COLO668 (cell line): ENCODE measurements around the gene ABHD8.
A peak's percentile ranks its signal among the peaks of the same experiment; 100 is the strongest.

ENCODE experiments used
- DNase-seq: peaks from one replicate; lab custom pipeline; 2025; ENCODE audit not compliant: unreplicated experiment; lab: John Stamatoyannopoulos, UW

ABHD8 gene

DNA sequence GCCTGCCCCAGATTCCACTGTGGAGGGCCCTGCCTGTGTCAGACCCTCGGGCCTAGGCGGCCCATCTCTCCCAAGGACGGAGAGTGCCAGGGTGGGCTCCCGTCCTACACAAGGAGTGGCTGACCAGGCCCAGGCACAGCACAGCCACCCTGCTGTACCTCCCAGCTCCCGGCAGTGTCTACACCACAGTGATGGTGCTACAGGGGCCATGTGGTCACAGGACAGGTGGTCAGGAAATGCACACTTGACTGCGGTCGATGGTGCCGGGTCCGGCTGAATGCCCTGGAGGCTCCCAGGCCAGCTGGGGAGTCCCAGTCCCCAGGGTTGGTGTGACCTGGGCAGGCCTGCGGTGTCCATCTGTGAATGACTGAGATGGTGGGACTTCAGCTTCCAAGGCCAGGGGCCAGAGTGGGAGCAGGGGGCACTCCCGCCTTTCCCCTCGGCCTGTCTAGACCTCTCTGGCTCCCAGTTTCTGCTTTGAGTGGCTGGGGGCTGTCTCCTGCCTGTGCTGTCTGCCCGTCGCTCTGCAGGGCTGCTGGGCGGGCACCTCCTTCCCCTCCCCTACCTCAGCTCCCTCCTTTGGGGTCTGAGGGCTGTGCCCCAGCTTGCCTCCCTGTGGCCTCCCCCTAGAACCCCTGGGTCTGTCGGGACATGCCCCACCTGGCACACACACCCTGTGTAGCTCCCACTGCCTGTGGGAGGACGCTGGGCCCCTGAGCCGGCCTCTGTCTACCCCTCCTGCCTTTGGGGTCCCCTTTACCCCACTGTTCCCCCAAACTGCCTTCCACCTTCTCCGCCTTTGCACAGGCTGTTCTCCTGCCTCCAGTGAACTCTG lies 18.6 kb upstream of the ABHD8 start:
- DNase-seq, result no peak

DNA sequence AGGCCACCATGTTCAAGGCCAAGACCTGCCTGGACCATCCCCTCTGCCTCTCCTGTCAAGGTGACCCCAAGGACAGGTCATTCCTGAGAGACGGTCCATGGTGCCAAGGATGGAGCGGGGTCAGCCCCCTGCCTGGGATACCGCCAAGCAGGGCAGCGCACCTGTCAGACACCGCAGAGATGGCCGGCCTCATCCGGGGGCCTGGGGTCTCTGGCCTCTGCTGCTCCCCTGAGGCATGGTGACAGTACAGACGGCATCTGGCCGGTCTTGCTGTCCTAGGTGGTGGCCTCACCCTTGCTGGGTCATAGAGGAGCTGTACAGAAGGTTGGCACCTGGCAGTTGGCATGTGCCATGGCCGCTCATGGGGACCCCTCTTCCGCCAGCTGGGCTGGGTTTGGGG lies 17.2 kb upstream of the ABHD8 start:
- DNase-seq, result no peak

DNA sequence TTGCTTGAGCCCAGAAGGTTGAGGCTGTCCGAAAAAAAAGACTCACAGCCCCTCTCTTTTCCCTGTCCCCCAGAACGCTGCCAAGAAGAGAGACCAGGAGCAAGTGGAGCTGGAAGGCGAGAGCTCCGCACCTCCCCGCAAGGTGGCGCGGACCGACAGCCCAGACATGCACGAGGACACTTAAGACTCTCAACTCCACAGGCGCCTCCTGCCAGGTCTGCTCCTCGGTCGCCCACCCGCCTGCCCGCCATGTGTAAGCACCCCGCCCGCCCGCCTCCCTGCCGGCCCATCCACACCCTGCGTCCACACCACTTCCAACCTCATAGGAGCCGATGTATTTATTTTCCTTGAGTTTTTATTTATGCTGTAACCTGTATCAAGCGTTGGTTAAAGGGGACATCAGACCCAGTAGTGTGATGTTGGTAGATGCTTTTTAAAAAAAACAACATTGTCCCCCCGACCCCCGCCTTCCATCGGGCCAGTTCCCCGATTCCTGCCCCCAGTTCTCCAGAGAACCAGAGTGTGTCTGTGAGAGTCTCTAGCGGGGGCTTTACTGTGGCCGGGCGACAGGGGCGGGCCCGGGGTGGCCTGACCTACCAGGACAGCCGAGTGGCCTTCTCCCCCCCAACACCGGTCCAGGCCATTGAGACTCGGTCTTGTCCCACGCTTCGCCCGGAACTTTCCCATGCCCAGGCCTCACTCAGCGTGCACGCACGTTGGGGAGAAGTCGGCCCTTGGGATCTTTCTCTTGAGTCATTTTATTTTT lies 16.4 kb upstream of the ABHD8 start:
- no peak for DNase-seq

- DNase-seq, result no peak
These were observed 15.7 kb upstream of the ABHD8 start for GRCh38 chr19:17318966-17319365.

DNA sequence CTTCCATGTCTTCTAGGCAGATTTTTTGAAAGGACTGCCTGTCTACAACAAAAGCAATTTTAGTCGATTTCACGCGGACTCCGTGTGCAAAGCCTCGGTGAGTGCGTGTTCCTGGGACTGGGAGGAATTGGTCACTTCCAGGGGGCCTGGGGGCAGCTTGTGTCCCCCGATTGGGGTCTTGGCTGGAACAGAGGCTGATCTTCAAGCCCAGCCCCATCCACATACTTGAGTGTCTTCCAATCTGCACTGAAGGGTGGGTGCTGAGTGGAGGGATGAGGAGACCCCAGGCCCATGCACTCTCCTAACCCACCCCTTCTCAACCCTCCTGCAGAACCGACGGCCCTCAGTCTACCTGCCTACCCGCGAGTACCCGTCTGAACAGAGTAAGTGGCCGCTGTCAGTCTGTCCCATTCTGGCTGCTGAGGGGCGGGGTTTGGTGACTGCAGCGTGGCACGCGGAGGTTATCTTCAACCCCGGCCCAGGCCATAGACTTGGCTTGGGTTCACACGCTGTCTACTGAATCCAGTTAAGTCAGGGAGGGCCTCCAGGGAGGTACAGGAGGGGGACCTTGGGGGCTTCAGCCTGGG lies 10.9 kb upstream of the ABHD8 start:
- no peak for DNase-seq

GRCh38 chr19:17312189-17313113 lies 9.2 kb upstream of the ABHD8 start:
- no peak for DNase-seq

DNA sequence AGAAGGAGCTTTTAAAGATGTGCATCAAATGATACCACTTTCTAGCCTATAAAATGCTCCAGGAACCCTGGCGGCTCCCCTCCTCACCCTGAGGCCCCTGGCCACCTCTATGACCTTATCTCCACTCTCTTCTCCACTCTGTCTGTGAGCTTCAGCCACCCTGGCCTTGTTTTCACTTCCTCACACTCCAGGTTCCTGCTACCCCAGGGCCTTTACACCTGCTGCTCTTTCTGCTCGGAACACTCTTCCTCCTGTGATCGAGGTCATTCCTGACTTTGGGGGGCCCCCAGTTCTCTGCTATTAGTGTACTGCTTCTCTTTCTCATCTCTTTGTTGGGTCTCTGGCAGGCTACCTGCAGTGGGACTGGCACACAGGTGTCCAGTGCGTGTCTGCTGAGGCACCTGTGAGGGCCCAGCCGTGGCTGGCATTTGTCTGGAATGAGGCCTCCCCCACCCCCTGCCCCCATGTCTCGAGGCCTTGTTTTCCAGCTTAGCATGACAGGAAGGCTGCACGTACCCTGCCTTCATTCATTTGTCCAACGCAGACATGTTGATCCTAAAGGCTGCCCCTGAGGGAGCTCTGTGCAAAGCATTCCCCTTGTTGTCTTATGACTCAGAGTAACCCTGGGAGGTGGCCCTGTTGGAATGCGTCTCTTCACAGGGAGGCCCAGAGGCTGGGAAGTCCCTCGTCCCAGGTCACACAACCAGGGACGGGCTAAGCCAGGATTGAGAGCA lies 8.4 kb upstream of the ABHD8 start:
- DNase-seq, result no peak

DNA sequence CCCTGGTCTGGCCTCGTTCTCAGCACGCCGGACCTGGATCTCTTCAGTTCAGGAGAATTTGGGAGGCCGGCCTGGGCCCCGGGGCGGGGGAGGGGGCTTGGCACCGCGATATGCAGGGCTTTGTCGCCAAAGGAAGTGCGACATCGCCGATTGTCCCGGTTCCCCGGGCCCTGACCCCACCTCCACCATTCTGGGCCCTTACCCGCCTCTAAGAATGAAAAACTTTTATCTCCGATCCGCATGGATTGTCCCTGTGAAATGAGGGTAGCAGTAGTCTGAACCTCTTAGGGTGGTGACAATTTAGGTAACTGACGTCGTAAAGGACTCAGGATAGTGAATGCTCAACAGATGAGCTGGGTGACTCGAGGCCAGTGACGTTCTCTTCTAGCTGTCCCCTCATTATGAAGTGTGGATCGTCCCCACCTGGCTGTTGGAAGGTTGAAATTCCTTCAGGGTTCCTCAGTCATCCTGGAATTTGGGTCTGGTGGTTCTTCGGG lies 6.8 kb upstream of the ABHD8 start:
- DNase-seq, result no peak

- DNase-seq, result peak; percentile 98
These were observed 6.2 kb upstream of the ABHD8 start, which contains the start of gene DDA1 for GRCh38 chr19:17309198-17309964. Gene DDA1 (plus strand): TSS chr19:17309563. CDS start chr19:17309655, 92 bp downstream.

GRCh38 chr19:17307876-17308377 lies 4.7 kb upstream of the ABHD8 start:
- DNase-seq, result no peak

DNA sequence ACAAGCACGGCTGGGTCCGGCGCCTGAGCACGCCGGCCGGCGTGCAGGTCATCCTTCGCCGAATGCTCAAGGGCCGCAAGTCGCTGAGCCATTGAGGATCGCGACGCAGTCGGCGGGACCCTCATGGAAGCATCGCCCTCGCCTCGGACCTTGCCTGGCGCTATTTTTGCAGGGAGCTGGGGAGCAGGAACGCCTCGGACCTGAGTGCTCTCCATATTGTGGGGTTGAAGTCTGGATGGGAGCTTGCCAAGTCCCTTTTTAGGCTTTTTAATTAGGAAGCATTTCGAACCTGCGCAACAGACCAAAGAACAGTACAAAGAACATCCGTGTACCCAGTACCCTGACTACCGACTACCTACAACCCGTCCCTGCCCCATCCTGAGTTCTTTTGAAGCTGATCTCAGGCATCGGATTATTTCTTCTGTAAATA lies 3.1 kb upstream of the ABHD8 start:
- DNase-seq, result no peak

DNA sequence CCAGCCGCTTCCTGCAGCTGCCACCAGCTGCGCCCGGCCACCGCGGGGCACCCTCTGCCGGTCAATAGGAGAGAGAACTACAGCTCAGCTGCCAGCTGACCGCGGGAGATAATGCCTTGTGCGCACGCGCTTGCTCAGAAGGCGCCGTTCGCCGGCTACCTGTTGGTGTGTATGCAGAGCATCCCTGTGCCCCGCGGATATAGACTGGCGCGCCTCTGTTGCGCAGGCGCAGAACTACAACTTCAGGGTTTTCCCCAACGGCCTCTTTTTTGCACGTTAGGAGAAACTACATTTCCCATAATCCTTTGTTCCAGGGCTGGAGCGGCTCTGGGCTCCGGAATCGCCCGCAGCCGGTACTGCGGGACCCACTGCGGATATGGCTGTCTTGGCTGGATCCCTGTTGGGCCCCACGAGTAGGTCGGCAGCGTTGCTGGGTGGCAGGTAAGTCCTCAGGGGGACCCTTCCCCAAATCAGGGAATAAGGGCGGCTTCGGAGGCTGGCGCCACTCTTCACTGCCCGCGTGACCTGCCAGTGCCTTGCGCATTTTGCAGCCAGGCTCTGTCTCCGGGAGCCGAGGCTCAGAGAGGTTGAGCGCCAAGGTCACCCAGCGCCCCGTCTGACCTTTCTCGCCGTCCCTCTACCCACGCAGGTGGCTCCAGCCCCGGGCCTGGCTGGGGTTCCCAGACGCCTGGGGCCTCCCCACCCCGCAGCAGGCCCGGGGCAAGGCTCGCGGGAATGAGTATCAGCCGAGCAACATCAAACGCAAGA lies 2.5 kb upstream of the ABHD8 start, which contains the start of gene MRPL34:
Gene MRPL34 (plus strand): TSS at position 356 of the 768 bp plus-strand sequence. CDS start 21 bp downstream, at position 377.
- peak; percentile 99 for DNase-seq

- DNase-seq, result no peak
These were observed 1.9 kb upstream of the ABHD8 start for GRCh38 chr19:17305216-17305516.

DNA sequence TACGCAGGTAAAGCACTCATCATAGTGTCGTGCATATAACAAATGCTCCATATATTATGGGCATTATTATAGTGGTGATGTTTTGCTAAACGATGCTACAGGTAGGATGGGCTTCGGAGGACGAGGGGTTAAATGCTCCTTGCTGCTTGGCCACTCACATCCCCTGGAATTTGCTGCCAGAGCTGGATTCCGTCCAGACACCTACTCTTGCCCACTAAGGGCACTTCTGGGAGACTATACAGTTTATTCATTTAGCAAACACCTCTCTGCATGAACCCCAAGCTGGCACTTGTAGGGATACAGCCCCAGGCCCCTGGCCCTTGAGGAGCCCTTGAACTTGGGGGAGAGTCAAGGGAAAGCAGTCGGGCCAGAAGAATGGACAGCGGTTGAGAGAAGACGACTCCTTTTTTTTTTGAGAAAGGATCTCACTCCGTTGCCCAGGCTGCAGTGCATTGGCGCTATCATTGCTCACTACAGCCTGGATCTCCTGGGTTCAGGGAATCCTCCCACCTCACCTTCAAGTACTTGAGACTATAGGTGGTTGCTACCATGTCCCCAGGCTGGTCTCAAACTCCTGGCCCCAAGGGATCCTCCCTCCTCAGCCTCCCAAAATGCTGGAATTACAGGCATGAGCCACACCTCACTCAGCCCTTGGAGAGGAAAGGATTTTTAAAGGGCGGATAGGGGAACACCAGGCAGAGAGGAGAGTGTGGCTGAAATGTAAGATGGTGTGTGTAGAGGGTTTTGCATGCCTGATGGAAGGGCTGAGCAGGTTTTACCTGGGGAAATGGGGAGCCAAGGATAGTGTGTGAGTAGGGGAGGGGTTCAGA lies 1.4 kb upstream of the ABHD8 start:
- DNase-seq, result no peak

- DNase-seq, result no peak
These were observed 679 bp upstream of the ABHD8 start for GRCh38 chr19:17303940-17304267.

GRCh38 chr19:17302391-17303166 lies 646 bp downstream of the ABHD8 start:
- DNase-seq, result peak; percentile 31
